Iris pigment epithelial cell (primary cell): Measurements from ENCODE around the gene TCF12.

Source experiments
- DNase-seq: peaks from one replicate; pipeline ENCODE4 v3.0.0-alpha.2; 2011; ENCODE audit warnings: low read depth

TCF12 gene

DNA sequence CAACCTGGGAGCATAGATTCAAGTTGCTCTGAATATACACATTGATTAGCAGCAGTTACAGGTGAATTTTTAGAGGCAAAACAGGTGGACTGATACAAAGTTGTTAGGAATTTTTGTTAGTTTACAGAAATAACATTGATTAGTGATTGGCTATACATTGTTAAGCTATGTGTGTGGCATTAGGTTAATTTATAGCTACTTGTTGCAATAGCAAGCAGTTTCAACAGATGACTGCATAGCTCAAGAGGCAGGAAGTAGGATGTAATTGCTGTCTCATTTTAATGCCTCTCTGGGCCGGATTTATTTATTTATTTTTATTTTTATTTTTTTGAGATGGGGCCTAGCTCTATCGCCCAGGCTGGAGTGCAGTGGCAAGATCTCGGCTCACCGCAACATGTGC lies 99.7 kb downstream of the TCF12 start:
- no peak for DNase-seq

DNA sequence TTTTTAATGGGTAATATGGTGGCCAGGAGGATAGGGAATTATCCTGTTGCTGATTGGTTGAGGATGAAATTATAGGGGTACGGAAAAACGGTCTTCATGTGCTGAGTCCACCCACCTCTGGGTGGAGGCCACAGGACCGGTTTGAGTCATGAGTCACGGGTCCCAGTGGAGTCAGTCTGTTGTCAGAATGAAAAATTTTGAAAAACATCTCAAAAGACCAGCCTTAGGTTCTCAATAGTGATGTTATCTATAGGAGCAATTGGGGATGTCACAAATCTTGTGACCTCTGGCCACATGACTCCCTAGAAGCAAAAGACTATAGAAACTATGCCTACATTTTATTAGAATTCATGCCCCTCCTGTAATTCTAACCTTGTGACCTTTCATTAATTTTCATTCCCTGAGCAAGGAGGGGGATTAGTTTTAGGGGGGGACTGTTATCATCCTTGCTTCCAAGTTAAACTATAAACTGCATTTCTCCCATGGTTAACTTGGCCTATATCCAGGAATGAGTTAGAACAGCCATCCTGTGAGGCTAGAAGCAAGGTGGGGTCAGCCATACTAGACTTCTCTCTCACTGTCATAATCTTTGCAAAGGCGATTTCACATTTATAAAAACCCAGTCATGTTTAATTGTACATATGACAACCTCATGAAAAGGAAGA lies 101.2 kb downstream of the TCF12 start:
- no peak for DNase-seq

DNA sequence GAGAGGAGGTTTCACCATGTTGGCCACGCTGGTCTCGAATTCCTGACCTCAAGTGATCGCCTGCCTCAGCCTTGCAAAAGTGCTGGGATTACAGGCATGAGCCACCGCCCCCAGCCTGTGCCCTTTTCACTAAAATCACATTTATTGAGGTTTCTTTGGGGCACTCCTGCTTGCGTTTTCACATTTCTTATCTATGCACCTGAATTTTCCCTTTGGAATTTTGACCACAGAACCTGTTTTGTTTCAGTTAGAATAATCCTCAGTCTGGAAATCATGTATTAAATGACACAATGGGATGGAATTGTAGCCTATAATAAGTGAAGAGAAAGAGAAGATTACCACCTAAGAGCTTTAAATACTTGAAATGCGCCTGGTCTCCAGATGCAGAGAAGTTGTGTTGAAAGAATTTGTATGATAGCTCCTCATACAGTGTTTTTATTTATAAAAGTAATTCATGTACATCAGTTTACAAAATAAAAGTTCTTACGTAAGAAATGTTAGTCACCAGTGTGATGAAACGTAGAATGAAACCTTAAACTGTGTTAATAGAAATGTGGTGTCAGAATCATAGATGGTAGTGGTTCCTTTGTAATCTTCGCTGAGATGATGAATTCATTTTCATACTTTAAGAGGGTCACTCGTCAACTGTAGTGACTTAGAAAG lies 107.0 kb downstream of the TCF12 start:
- peak; percentile 79 for DNase-seq

DNA sequence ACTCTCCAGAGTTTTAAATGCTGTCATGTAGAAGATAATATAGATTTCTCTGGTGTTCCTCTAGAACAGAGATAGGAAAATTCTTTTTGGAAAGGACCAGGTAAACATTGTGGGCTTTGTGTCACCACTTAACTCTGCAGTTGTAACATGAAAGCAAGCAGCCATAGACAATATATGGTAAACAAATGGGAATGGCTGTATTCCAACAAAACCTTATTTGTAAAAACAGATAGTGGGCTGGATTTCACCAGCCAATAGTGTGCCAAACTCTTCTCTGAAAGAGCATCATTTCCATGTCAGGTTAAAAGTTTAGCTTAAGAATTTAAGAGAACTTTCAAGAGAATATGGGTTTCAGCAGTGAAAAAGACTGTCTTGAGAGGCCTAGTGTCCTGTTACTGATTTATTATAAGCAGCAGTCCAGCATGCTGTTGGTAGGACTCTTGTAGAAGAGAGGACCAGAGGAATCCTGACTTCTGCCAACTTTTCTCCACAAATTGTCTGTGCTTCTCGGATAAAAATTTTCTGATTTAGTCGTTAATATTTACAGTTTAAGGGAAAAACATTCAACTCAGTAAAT lies 107.7 kb downstream of the TCF12 start:
- DNase-seq = no peak

DNA sequence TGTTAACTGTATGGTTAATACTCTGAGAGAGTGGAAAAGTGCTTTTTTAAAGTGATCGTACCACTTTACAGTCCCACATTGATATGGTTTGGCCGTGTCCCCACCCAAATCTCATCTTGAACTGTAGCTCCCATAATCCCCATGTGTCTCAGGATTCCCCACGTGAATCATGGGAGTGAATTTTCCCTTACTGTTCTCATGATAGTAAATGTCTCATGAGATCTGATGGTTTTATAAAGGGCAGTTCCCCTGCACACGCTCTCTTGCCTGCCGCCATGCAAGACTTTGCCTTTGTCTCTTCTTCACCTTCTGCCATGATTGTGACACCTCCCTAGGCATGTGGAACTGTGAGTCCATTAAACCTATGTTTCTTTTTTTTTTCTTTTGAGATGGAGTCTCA lies 109.2 kb downstream of the TCF12 start:
- DNase-seq = no peak

DNA sequence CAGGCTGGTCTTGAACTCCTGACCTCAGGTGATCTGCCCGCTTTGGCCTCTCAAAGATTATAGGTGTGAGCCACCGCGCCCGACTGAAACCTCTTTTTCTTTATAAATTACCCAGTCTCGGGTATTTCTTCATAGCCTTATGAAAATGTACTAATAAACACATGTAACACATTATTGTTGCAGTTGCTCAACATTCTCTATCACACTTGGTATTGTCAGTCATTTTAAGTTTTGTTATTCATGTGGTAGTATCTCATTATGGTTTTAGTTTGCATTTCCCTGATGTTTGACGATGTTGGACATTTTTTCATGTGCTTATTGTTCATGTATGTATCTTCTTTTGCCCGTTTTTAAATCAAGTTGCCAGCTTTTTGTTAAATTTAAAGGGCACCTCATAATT lies 109.7 kb downstream of the TCF12 start:
- DNase-seq = no peak

DNA sequence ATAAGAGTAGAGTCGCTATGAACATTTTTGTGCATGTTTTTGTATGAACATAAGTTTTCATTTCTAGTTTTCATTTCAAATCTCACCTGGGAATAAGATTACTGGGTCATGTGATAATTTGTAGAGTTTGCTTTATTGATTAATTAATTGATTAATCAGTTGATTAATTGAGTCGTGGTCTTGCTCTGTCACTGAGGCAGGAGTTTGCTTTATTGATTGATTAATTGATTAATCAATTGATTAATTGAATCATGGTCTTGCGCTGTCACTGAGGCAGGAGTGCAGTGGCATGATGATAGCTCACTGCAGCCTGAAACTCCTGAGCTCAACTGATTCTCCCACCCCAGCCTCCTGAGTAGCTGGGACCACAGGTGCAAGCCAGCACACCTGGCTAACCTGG lies 111.6 kb downstream of the TCF12 start:
- no peak for DNase-seq

DNA sequence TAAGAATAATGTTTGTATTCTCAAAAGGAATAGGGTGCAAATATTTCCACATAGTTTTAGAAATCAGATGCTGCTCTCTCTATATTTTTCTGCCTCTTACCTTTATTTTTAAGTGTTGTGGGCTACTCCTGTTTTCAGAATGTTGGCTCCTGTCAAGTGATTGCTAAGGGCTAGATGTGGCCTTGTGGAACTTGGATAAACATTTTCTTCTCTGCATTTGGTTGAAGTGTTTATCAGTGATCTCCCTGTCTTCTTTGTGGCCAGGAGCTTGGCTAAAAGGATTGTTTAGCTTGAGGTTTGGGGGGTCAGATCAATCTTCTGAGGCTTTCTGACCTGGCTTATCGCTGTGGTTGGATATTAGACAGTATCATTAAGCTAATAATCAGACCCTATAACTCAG lies 112.6 kb downstream of the TCF12 start:
- DNase-seq = peak; percentile 20

DNA sequence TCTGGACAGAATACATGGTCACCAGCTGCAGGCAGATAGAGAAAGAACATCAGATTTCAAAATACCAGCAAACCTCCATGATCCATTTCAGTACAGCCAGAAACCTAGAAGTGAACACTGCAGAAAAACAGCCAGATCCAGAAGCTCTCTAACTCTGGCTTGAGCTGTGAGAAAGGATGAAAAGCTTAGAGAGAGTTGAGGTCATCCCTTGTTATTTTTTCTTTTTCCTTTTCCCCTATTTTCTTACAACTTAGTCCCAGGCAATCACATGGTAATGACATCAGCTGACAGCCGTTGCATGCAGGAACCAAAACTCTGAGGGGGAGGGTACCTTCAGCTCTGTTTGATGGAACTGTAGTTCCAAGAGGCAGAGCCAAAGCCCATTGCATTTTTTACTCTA lies 113.2 kb downstream of the TCF12 start:
- DNase-seq = peak; percentile 81

DNA sequence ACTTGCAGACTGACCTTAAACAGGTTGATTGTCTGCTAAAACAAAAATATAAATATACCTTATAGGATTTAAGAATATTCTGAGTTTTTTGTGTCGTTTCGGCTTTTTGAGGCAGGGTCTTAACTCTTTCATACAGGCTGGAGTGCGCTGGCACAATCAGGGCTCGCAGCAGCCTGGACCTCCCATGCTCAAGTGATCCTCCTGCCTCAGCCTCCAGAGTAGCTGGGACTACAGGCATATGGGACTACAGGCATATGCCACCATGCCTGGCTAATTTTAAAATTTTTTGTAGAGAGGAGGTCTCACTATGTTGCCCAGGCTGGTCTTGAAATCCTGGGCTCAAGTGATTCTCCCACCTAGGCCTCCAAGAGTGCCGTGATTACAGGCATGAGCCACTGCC lies 113.9 kb downstream of the TCF12 start:
- no peak for DNase-seq

DNA sequence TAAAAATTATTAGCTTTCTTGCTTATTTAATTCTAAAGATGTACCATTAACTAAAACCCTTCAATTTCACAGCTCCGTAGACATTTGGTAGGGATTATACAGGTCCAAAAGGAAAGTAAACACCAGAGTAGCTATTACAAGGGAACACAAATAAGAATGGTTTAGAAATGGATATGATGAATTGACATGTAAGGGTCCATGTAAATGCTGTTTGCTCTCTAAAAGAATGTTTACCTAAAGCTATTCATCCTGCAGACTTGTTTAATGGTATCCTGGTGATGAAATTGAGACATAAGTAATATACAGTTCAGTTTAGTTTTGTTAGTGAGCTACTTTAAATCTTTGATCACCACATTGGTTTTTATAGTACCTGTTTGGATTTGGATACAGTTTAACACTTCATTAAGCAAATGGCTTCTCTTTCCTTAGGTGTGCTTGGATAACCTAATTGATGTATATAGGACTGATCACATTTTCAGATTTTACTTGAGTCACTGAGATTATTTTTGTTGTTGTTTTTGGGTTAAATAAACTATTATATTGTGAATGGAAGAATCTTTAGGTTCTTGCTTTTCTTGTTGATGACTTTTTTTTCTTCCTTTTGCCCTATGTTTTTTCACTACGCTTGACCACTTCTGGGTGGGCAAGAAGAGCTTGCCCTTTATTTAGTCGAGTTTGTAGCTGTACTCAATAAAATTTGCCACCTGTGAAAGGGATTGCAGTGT lies 115.4 kb downstream of the TCF12 start:
- DNase-seq = no peak

DNA sequence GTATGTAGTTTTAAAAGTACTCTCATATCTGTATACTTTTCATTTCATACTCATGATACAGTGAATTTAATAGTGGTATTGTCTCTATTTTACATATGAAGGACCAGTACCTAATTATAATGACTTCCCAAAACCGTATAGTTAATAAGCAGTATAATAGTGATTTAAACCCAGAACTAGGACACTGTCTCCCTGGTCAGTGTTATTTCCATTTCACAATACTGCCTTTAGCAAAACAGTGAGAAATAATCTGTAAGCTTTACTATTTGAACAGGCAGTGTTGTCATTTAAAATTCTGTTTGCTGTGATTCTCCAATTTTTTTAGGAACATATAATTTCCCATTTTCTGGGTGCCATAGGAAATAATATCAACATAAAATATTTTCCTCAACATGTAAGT lies 116.2 kb downstream of the TCF12 start:
- DNase-seq = no peak

DNA sequence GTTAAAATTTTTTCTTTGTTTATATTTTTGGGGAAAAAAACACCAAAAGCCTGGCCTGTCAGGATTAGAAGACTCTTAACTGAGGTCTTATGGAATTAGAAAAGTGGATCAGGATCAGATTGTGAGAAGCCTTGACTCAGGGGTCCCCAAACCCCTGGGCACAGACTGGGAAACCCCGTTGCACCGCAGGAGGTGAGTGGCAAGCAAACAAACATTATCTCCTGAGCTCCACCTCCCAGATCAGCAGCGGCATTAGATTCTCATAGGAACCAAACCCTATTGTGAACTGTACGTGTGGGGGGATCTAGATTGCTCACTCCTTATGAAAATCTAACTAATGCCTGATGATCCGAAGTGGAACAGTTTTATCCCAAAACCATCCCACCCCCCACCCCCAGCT lies 117.2 kb downstream of the TCF12 start:
- DNase-seq = no peak

DNA sequence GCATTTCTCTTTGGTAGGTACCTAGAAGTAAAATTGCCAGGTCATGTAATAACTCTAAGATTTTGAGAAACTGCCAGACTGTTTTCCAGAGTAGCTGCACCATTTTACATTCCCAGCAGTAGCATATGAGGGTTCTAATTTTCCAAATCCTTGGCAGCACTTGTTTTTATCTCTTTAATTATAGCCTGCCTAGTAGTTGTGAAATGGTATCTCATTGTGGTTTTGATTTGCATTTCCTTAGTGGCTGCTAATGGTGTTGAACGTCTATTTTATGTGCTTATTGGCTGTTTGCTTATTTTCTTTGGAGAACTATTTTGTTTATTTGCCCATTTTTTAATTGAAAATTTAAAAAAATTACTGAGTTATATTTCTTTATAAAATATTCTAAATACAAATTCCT lies 117.9 kb downstream of the TCF12 start:
- DNase-seq = no peak

DNA sequence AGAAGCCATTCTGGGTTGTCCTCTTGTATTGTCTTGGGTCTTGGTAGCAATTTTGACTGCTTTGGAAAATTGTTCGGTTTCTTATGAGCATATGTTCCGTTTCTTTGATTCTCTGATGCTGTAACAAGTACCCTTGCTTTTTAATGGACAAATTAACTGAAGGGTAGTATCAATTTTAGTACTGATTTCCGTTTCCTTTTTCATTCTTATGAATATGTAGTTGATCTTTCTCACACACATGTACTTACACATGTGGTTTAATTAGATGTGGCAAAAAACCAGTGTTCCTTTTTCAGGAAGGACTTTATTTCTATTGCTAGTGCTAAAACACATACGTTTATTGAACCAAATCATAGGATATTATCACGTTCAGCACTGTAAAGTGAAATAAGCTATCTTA lies 119.1 kb downstream of the TCF12 start:
- no peak for DNase-seq

DNA sequence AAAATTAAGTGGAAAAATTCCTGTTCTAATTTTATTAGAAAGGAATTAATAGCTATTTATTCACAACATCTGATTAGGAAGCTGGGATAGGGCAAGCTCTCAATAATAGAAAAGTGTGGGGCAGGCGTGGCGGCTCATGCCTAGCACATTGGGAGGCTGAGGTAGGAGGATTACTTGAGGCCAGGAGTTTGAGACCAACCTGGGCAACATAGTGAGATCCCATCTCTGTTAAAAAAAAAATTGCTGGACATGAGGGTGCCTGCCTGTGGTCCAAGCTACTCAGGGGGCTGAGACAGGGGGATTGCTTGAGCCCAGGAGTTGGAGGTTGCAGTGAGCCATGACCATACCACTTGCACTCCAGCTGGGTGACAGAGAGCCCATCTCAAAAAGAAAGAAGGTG lies 119.6 kb downstream of the TCF12 start:
- no peak for DNase-seq

DNA sequence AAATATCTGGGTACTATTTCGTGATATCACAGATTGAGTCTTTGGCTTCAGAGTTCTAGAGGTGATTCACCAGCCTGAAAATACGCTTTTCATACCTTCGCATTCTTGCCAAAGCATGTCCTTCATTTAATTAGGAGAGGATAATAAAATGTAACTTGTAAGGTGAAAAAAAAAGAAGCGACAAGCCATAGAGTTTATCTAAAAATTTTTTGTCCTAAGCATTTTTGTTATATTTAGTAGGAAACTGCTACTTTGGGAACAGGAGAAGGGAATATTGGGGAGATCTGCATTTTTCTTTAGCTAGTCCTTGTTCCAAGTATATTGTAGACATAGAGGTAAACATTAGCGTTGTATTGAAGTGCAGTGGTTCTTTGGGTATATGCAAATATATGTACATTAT lies 120.1 kb downstream of the TCF12 start:
- DNase-seq = no peak

DNA sequence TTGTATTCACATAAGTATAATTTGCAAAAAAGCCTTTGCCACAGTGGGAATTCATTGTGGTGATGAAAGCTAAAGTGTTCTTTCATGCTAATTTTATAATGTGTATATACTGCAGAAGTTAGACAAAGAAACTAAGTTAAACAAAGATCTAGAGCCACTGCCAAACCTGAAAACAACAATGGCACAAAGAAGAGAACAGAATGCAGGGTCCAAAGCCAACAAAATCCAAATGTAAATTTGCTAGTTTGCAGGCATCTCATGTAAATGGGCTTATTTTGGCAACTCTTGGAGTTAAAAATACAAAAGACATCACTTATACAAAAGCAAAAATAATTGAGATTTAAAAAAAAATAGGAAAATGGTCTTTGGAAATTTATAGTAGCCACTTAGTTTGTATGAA lies 123.0 kb downstream of the TCF12 start:
- DNase-seq = no peak

DNA sequence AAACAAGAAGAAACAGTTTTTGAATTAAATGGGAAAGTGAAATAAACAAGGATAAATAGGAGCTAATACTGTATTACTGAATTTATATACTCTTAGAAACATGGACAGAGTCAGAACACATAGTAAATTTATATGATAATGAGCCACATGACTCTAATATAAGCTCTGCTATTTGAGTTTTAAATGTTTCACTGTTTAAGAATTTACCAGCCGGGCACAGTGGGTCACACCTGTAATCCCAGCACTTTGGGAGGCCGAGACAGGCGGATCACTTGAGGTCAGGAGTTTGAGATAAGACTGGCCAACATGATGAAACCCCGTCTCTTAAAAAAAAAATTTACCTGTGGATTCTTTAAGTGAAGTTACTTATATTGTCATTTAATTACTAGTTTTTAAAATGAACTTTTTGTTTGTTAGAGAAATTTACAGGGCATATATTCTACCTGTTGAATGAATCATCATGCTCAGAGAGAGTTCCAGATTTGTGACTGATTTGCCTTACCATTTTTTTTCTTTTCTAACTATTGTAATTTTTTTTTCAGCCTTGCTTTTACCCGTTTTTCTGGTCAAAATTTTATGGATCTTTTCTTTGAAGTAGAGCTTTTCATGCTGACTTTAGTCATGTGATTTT lies 125.7 kb downstream of the TCF12 start:
- no peak for DNase-seq

DNA sequence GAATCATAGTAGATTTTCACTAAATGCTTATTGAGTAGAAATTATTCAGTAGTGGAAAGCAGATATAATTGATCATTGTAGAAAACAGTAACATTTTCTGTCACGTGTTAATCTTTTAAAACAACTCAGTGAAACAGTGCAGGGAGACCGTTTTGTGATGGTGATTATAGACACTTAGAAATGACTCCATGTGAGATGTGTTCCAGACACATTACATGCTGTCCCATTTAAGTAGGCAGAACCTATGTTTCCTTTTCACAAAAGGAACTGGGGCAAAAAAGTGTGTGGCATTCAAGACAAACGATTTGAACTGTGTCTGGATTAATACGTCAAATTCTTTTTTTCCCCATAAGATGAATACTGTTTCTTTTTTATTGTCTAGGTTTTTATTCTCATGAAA lies 126.5 kb downstream of the TCF12 start:
- DNase-seq = no peak

DNA sequence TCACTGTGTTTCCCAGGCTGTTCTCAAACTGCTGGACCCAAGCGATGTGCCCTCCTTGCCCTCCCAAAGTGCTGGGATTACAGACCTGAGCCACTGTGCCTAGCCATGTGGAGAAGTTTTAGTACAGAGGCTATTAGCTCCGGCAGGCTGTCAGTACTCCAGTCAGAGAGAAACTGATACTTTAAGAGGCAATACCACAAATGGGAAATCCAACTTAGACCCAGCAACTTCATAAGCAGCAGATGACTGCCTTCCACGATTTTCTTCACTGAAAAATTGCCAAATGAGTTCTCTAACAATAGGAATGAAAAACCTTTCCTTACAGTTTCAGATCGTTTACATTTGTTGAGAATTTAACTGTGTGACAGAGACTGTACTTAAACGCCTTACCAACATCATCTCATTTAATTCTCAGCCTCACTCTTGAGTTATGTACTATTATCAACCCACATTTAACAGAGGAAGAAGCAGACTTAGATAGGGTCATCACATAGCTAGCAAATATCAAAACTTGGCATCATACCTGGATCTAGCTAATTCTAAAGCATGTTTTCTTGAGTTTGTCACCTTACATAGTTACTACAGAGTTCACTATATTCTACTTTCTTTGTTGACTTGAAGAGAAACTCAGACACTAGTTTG lies 127.4 kb downstream of the TCF12 start:
- DNase-seq = no peak

DNA sequence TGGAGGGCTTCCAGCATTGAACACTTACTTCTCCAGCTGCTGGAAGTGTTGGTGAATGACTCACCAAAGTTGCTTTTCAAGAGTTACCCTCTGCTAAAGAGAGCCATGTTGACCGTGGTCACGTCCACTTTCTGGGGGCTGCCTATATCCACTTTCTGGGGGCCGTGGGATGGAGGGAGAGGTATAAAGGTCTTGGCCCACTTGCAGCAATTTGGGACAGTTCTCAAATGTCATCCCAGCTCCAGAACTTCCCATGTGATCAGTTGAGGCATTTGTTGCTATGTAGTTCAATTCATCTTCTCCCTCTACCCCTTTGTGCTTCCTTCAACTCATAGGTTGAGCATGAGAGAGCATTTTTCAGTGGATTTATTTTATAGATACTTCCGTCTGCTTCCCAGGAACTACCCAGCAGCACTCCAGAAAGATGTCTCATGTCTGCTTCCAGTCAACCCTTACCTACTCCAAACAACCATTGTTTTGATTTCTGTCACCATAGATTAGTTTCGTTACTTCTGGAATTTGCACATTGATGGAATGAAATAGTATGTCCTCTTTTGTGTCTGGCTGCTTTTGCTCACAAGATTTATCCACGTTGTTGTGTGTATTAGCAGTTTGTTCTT lies 130.6 kb downstream of the TCF12 start:
- DNase-seq = peak; percentile 56
